Activated CD4-positive, alpha-beta memory T cell treated with anti-CD3 and anti-CD28 coated beads for 36 hours (primary cell): ENCODE results near the gene ACP5. TPM values are rescaled to one million over a fixed set of nuclear protein-coding genes. Genes with fewer than 3 reads are reported as not detected.
"Not testable (repeated sequence)": the region's sequence is repeated elsewhere in the genome, so short reads cannot be mapped to it uniquely, and the experiment has no call there.

Source experiments
- CTCF ChIA-PET: fragments of 350-600 bp; sonication (Branson Sonifier 250); formaldehyde crosslinking; loops from one replicate; lab custom pipeline; 2021; ENCODE audit warnings: antibody characterized with exemption, inconsistent platforms; lab: Charles Lee
- POLR2A ChIA-PET: fragments of 350-600 bp; sonication (Branson Sonifier 250); formaldehyde crosslinking; loops from one replicate; lab custom pipeline; 2021; ENCODE audit warnings: antibody characterized with exemption; lab: Charles Lee
- DNase-seq: peaks from one replicate; pipeline ENCODE4 v3.0.0-alpha.2; 2020
- H3K27ac Mint-ChIP-seq: one replicate; pipeline ENCODE4 v1.8.0; 2021; ENCODE audit warnings: mixed read lengths
- H3K27me3 Mint-ChIP-seq: one replicate; pipeline ENCODE4 v1.8.0; 2021; ENCODE audit warnings: mixed read lengths
- H3K36me3 Mint-ChIP-seq: one replicate; pipeline ENCODE4 v1.8.0; 2021; ENCODE audit warnings: mixed read lengths
- H3K4me1 Mint-ChIP-seq: one replicate; pipeline ENCODE4 v1.8.0; 2021; ENCODE audit warnings: low read depth, mixed read lengths
- H3K4me3 Mint-ChIP-seq: one replicate; pipeline ENCODE4 v1.8.0; 2021; ENCODE audit warnings: mild to moderate bottlenecking, mixed read lengths
- H3K9me3 Mint-ChIP-seq: one replicate; pipeline ENCODE4 v1.8.0; 2021; ENCODE audit warnings: mixed read lengths
- intact Hi-C: fragments of 100-400 bp; cut with micrococcal nuclease; formaldehyde crosslinking; loops from one replicate; pipeline ENCODE4 v1.15.1; 2023
- total RNA-seq, 2 experiments: library from RNA; stranded (reverse); gene quantifications; one replicate each; pipeline ENCODE4 v1.2.3, GENCODE V29; 2021

Gene ACP5
- total RNA-seq, 2 experiments from 2014 or later, result 10.2 to 12.3 TPM

GRCh38 chr19:11576227-11576626 lies 1.2 kb downstream of the ACP5 start:
- intact Hi-C loops, result no loop called here
- Mint-ChIP-seq H3K4me3 (no peak overlapping the region), H3K27me3 (no peaks in the 10 kb centered on the region), H3K4me1 (peaks cover 20% of the 10 kb centered on the region), H3K27ac (no peak overlapping the region), H3K9me3 (no peaks in the 10 kb centered on the region), H3K36me3 (no peaks in the 10 kb centered on the region)
- ChIA-PET CTCF (interaction anchor here (0.6 to 1.3 kb wide), 3 partner anchors 14 to 307 kb away, joined by 3 to 5 read pairs (median 4); no protein-coding TSS in a partner anchor), POLR2A (interaction anchor here (0.6 kb wide), 2 partner anchors 195 to 1303 kb away, joined by 3 to 4 read pairs; no protein-coding TSS in a partner anchor)
- no peak for DNase-seq

GRCh38 chr19:11574689-11575088 lies 2.8 kb downstream of the ACP5 start:
- Mint-ChIP-seq H3K27ac (no peak overlapping the region), H3K27me3 (no peaks in the 10 kb centered on the region), H3K9me3 (no peaks in the 10 kb centered on the region), H3K4me1 (peaks cover 14% of the 10 kb centered on the region), H3K36me3 (no peaks in the 10 kb centered on the region), H3K4me3 (no peak overlapping the region)
- DNase-seq, result peak; percentile 21
- ChIA-PET CTCF (no interaction called here), POLR2A (no interaction called here)
- intact Hi-C loops, result no loop called here

- DNase-seq, intact Hi-C loops, H3K4me3 Mint-ChIP-seq, H3K27me3 Mint-ChIP-seq, H3K9me3 Mint-ChIP-seq, CTCF ChIA-PET, H3K27ac Mint-ChIP-seq, H3K36me3 Mint-ChIP-seq: not testable (repeated sequence)
- POLR2A ChIA-PET, result interaction anchor here (0.6 kb wide), 1 partner anchor 922 kb away, joined by 3 read pairs; no protein-coding TSS in a partner anchor
- H3K4me1 Mint-ChIP-seq, result peaks cover 11% of the 10 kb centered on the region
Observed at GRCh38 chr19:11573763-11574162, 3.7 kb downstream of the ACP5 start.

GRCh38 chr19:11573354-11573753 lies 4.1 kb downstream of the ACP5 start:
- H3K4me3 Mint-ChIP-seq, H3K27me3 Mint-ChIP-seq, H3K9me3 Mint-ChIP-seq, H3K4me1 Mint-ChIP-seq, DNase-seq, H3K36me3 Mint-ChIP-seq, H3K27ac Mint-ChIP-seq, CTCF ChIA-PET, intact Hi-C loops: not testable (repeated sequence)
- POLR2A ChIA-PET, result interaction anchor here (0.6 kb wide), 1 partner anchor 922 kb away, joined by 3 read pairs; no protein-coding TSS in a partner anchor

GRCh38 chr19:11570039-11570462 lies 7.4 kb downstream of the ACP5 start:
- Mint-ChIP-seq H3K4me1 (peaks cover 6% of the 10 kb centered on the region), H3K9me3 (no peaks in the 10 kb centered on the region), H3K27ac (no peak overlapping the region), H3K27me3 (no peaks in the 10 kb centered on the region), H3K4me3 (no peak overlapping the region), H3K36me3 (no peaks in the 10 kb centered on the region)
- no peak for DNase-seq
- intact Hi-C loops, result no loop called here
- POLR2A ChIA-PET, result no interaction called here
- CTCF ChIA-PET, result interaction anchor here (1.0 kb wide), 1 partner anchor 18 kb away, joined by 4 read pairs; no protein-coding TSS in a partner anchor

GRCh38 chr19:11566164-11566563 lies 11.3 kb downstream of the ACP5 start:
- Mint-ChIP-seq H3K9me3 (no peaks in the 10 kb centered on the region), H3K27ac (no peak overlapping the region), H3K4me3 (no peak overlapping the region), H3K4me1 (peaks cover 8% of the 10 kb centered on the region), H3K27me3 (no peaks in the 10 kb centered on the region), H3K36me3 (no peaks in the 10 kb centered on the region)
- intact Hi-C loops, result no loop called here
- no peak for DNase-seq
- POLR2A ChIA-PET, result no interaction called here
- CTCF ChIA-PET, result no interaction called here

- H3K27ac Mint-ChIP-seq, DNase-seq, CTCF ChIA-PET, H3K4me3 Mint-ChIP-seq, H3K9me3 Mint-ChIP-seq, intact Hi-C loops, H3K27me3 Mint-ChIP-seq, H3K36me3 Mint-ChIP-seq, POLR2A ChIA-PET: not testable (repeated sequence)
- peaks cover 12% of the 10 kb centered on the region for H3K4me1 Mint-ChIP-seq
Observed at GRCh38 chr19:11565649-11565980, 11.8 kb downstream of the ACP5 start.

GRCh38 chr19:11564082-11564807 lies 13.2 kb downstream of the ACP5 start:
- DNase-seq, H3K27ac Mint-ChIP-seq, POLR2A ChIA-PET, H3K9me3 Mint-ChIP-seq, intact Hi-C loops, H3K36me3 Mint-ChIP-seq, H3K27me3 Mint-ChIP-seq, H3K4me3 Mint-ChIP-seq: not testable (repeated sequence)
- CTCF ChIA-PET, result interaction anchor here (0.8 to 1.7 kb wide), 3 partner anchors 12 to 28 kb away, joined by 3 to 5 read pairs (median 3); no protein-coding TSS in a partner anchor
- H3K4me1 Mint-ChIP-seq, result peaks cover 20% of the 10 kb centered on the region

- no peak overlapping the region for H3K27ac Mint-ChIP-seq
- no peaks in the 10 kb centered on the region for H3K36me3 Mint-ChIP-seq
- no peaks in the 10 kb centered on the region for H3K9me3 Mint-ChIP-seq
- intact Hi-C loops, result no loop called here
- H3K4me3 Mint-ChIP-seq, result no peak overlapping the region
- no peak for DNase-seq
- H3K27me3 Mint-ChIP-seq, result no peaks in the 10 kb centered on the region
- H3K4me1 Mint-ChIP-seq, result peaks cover 21% of the 10 kb centered on the region
- ChIA-PET POLR2A (no interaction called here), CTCF (interaction anchor here (0.6 to 1.7 kb wide), 5 partner anchors 12 to 1146 kb away, joined by 3 to 5 read pairs (median 3); no protein-coding TSS in a partner anchor)
Observed at GRCh38 chr19:11563532-11563931, 13.9 kb downstream of the ACP5 start.

GRCh38 chr19:11560404-11561051 lies 16.9 kb downstream of the ACP5 start:
- CTCF ChIA-PET, result interaction anchor here (0.6 to 3.8 kb wide), 9 partner anchors 17 to 935 kb away, joined by 3 to 40 read pairs (median 6); partner anchors contain the start of genes ACP5 and ECSIT
- Mint-ChIP-seq H3K36me3 (peaks cover 7% of the 10 kb centered on the region), H3K27ac (peak overlapping the region; percentile 81), H3K27me3 (no peaks in the 10 kb centered on the region), H3K9me3 (no peaks in the 10 kb centered on the region), H3K4me1 (peaks cover 37% of the 10 kb centered on the region), H3K4me3 (peak overlapping the region; percentile 77)
- POLR2A ChIA-PET, result interaction anchor here (0.9 to 1.4 kb wide), 2 partner anchors 18 to 32 kb away, joined by 3 to 4 read pairs; partner anchors contain the start of gene ECSIT
- DNase-seq, result peak; percentile 71
- intact Hi-C loops, result loop anchor here (1.0 kb wide), 2 partner anchors 21 to 27 kb away; no protein-coding TSS in a partner anchor

GRCh38 chr19:11558881-11559828 lies 18.3 kb downstream of the ACP5 start, which contains the start of gene ELOF1:
TSS of gene ELOF1 (minus strand) at chr19:11559230. CDS start at chr19:11554347, 4,883 bp downstream.
- no peaks in the 10 kb centered on the region for H3K9me3 Mint-ChIP-seq
- peak; percentile 98 for DNase-seq
- H3K27me3 Mint-ChIP-seq, result no peaks in the 10 kb centered on the region
- H3K4me3 Mint-ChIP-seq, result peak within 1 kb of the TSS; percentile 84
- H3K4me1 Mint-ChIP-seq, result peaks cover 43% of the 10 kb centered on the region
- peak within 1 kb of the TSS; percentile 87 for H3K27ac Mint-ChIP-seq
- POLR2A ChIA-PET, result interaction anchor here (0.5 to 1.3 kb wide), 4 partner anchors 23 to 1354 kb away, joined by 3 to 6 read pairs (median 3); partner anchors contain the start of genes ECSIT and ZNF627
- CTCF ChIA-PET, result interaction anchor here (0.5 to 3.8 kb wide), 11 partner anchors 19 to 114 kb away, joined by 3 to 40 read pairs (median 6); partner anchors contain the start of genes ACP5, CNN1 and ECSIT
- intact Hi-C loops, result loop anchor here (1.0 to 2.0 kb wide), 3 partner anchors 30 to 54 kb away; partner anchors contain the start of genes ECSIT, ZNF627 and ZNF653
- peaks cover 9% of the 10 kb centered on the region for H3K36me3 Mint-ChIP-seq
